ENCODE data around the gene INTS7.

INTS7 gene, protein sequence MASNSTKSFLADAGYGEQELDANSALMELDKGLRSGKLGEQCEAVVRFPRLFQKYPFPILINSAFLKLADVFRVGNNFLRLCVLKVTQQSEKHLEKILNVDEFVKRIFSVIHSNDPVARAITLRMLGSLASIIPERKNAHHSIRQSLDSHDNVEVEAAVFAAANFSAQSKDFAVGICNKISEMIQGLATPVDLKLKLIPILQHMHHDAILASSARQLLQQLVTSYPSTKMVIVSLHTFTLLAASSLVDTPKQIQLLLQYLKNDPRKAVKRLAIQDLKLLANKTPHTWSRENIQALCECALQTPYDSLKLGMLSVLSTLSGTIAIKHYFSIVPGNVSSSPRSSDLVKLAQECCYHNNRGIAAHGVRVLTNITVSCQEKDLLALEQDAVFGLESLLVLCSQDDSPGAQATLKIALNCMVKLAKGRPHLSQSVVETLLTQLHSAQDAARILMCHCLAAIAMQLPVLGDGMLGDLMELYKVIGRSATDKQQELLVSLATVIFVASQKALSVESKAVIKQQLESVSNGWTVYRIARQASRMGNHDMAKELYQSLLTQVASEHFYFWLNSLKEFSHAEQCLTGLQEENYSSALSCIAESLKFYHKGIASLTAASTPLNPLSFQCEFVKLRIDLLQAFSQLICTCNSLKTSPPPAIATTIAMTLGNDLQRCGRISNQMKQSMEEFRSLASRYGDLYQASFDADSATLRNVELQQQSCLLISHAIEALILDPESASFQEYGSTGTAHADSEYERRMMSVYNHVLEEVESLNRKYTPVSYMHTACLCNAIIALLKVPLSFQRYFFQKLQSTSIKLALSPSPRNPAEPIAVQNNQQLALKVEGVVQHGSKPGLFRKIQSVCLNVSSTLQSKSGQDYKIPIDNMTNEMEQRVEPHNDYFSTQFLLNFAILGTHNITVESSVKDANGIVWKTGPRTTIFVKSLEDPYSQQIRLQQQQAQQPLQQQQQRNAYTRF

DNA sequence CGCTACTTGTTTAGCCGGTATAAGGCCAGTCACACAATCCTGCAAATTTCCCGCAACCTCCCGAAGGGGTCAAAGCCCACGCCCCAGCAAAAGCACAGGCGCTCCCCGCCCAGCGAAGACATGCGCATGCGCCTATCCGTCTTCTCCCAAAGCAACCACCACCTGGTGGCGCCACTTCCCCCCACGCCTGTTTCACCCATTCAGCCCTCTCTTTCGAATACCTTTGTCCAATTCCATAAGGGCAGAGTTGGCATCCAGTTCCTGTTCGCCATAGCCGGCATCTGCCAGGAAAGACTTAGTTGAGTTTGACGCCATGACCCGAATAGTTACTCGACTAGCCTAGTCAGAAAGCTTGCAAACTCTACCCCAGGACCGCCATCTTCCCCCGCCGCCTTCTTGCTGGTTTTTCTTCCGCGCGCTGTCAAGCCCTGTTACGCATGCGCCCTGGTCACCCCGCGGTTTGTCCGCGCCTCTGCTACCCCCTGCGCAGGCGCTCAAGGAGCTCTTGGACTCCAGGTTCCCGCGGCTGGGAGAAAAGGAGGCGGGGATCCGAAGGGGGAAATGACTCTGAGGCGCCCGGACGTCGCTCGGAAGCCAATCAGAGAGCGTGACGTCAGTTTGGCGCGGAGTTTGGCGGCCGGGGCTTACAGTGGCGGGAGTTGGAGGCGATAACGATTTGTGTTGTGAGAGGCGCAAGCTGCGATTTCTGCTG is at the start of gene INTS7, which contains the start of gene DTL:
Gene INTS7 (minus strand): TSS at position 435 of the 712 bp plus-strand sequence. CDS start 120 bp downstream, at position 315.
Gene DTL (plus strand): TSS at position 626 of the 712 bp plus-strand sequence. CDS start 143 bp downstream, outside the sequence.
- peak; percentile 98 to 100 (median 98) for DNase-seq

- no peak for DNase-seq
These were observed 47.5 kb upstream of the INTS7 start for GRCh38 chr1:212082765-212083406.

DNA sequence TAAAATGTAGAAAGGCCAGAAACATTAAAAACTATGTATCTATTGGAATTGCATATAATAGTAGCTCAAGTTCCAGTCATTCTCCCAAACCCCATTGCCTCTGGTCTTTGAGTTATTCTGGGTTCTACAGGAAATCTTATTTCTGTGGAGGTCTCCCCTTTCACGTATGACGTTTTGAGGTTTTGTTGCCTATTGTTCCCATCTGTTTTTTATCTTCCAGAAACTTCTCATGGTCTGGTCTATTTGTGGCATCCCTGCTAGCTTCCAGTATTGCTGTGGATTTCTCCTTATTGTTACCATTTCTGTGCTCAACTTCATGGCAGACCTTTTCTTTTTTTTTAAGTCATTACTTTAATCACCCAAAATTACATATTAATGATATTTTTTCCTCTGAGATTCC is 43.5 kb upstream of the INTS7 start:
- DNase-seq: no peak

- no peak for DNase-seq
These were observed 41.7 kb upstream of the INTS7 start for GRCh38 chr1:212077028-212077427.

GRCh38 chr1:212074856-212075255 is 39.5 kb upstream of the INTS7 start:
- no peak for DNase-seq

DNA sequence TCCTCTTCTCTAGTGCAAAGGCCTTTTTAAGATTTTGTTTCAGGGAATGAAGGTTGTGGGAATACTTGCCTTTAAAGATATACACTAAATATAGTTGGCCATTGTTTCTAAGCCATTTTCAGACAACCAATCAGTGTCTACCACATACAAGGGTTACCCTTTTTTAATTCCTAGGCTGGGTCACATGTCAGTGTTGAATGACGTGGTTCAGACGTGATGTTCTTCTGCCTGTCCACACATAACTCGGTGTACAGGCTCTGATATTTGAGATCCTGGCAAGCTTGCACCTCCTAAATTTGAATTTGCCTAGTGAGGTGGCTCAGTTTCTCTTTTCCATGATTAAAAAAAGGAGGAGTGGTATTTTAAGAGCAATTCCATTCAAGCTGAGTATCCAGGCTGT is 39.0 kb upstream of the INTS7 start:
- DNase-seq: no peak

DNA sequence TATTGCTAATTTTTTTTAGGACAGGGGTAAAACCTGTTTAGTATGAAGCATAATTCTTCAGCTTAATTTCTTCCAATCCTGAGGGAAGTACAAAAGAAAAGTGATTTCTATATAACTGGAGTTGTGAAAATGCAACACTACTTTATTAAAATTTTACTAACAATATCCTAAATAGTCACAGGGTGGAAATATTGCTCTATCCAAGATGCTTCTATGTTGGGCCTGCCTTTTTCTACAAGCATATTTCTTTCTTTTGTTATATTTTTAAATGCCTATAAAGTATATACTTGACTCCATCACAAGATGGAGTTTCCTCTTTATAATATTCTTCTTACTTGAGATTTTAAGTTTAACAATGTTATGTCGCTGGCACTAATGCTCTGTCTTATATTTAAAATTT is 38.1 kb upstream of the INTS7 start:
- peak in 1 of 6 experiments; percentile 2 for DNase-seq

GRCh38 chr1:212072047-212072446 is 36.7 kb upstream of the INTS7 start:
- DNase-seq: no peak

- DNase-seq: peak in 3 of 6 experiments; percentile 16 to 64 (median 41)
These were observed 35.5 kb upstream of the INTS7 start for GRCh38 chr1:212070720-212071302.

DNA sequence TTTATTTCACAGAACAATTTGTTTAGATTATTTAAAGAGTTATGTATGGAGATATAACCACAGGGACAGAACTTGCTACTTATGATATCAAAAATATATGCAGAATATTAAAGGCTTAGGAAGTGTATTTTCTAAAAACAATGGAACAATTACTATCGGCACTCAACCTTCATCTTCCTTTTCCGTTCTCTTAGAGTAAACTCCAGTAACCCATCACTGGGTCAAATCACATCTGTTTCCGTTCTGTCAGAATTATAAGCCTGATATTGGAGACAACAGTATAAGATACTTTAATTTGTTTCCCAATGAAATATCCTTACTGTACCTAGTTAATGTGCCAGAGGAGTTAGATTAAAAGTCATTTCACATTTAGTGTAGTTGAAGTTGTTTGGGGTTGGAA is 32.4 kb upstream of the INTS7 start:
- DNase-seq: no peak

- DNase-seq: peak in 3 of 6 experiments; percentile 17 to 55 (median 25)
These were observed 27.6 kb upstream of the INTS7 start for GRCh38 chr1:212062832-212063438.

DNA sequence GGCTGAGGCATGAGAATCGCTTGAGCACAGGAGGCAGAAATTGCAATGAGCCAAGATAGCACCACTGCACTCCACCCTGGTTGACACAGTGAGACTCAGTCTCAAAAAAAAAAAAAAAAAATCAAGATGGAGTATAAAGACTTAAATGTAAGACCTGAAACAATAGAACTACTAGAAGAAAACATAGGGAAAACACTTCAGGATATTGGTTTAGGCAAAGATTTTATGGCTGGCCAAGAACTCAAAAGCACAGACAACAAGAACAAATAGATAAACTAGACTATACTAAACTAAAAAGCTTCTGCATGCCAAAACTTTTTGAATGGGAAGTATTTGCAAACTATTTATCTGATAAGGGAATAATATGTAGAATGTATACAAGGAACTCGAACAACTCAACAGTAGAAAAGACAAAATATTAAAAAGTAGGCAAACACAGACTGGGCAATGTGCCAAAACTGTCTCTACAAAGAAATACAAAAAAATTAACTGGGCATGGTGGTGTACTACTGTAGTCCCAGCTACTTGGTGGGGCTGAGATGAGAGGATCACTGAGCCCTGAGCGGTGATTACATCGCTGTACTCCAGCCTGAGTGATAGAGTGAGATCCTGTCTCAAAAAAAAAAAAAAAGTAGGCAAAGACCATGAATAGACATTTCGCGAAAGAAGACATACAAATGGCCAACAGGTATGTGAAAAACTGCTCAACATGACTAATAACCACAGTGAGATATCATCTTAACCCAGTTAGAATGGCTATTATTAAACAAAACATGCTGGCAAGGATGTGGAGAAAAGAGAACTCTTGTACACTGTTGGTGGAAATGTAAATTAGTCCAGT is 25.5 kb upstream of the INTS7 start:
- no peak for DNase-seq

GRCh38 chr1:212055333-212055732 is 20.0 kb upstream of the INTS7 start:
- DNase-seq: no peak

DNA sequence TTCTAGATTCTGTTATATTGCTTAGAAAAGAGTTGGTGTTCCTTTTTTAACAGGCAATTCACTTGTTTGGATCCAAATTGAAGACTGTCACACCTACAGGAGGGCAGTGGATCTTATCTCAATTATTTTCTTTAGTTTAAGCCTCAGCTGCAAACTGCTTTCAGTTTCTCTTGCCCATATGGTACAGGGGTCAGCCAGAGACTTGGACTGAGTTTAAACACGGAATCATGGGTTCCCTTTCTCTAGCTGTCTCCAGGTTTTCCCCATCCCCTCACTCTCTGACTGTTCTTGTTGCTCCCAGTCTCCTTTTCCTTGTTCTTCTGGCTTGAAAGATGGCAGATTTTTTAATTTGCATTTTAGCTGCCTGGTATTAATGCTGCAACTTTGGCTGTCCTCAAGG is 18.6 kb upstream of the INTS7 start:
- no peak for DNase-seq

- DNase-seq: no peak
These were observed 10.6 kb upstream of the INTS7 start for GRCh38 chr1:212045981-212046380.

- no peak for DNase-seq
These were observed 9.5 kb upstream of the INTS7 start for GRCh38 chr1:212044851-212045250.

DNA sequence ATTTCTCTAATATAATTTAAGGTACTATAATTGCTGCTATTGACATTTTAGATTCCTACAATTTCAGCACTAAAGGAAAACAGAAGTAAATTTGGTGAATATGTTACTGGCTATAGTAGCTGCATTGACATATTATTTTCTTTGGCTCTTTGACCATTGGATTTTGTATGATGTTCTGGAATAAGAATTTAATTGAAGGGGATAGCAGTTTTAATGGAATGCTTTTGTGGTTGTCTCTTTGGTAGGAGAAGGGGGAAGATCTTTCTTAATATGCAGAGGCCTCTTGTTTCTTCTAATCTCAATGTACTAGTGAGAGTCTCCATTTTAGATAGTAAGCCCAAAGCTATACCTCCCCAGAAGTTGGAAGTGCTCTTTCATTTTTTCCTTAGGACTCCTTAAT is 7.1 kb upstream of the INTS7 start:
- DNase-seq: no peak

DNA sequence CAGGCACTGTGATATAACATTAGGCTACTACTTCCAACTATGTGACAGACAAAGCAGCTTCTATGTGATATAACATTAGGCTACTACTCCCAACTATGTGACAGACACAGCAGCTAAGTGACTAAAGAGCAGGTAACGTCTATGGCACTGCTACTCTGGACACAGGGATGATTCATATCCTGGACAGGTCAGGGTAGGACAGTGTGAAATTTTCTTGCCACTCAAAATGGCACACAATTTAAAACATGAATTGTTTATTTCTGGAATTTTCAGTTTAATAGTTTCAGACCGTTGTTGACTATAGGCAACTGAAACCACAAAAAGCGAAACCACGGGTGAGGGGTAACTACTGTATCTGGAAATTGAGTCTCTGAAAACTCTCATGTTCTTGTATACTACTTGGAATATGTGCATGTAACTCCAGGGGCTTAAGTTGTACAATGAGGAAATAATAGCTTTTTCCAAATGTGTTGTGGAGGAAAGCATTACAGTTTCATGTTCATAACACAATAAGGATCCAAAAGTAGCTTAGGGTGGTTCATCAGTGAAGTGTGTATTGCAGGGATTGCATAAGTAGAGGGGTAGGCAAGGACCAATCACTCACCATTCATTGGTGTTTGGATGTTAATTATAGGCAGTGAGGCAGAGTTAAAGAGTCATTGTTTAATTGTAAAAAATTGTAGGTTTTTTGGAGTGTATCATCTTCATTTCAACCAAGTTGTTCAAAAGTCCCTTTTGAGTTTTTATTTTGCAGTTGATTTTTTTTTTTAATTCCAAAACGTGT is 5.5 kb upstream of the INTS7 start:
- no peak for DNase-seq

DNA sequence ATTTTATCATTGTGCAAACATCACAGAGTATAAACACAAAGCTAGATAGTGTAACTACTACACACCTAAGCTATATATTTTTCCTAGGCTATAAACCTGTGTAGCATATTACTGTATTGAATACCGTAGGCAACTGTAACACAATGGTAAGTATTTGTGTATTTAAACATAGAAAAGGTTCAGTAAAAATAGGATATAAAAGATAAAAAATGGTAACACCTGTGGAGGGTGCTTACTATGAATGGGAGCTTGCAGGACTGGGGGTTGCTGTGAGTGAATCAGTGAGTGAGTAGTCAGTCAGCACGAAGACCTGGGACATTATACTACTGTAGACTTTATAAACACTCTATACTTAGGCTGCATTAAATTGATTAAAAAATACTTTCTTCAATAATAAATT is 4.3 kb upstream of the INTS7 start:
- DNase-seq: no peak

- DNase-seq: no peak
These were observed 2.5 kb upstream of the INTS7 start for GRCh38 chr1:212037900-212038299.

All from stimulated activated naive CD4-positive, alpha-beta T cell (primary cell).